Skeletal muscle tissue (tissue), 4 donors: Measurements from ENCODE around the gene AFDN. TPM values are rescaled to one million over a fixed set of nuclear protein-coding genes. Genes with fewer than 3 reads are reported as not detected.

Experiments
- H3K27ac ChIP-seq: one replicate; pipeline ENCODE4 v1.7.0; 2013; ENCODE audit warnings: mild to moderate bottlenecking, low read depth, low read length, inconsistent platforms
- H3K27me3 ChIP-seq, 3 donors: one replicate each; pipeline ENCODE4 v1.7.0; 2013; ENCODE audit warnings: low read length in 3 of 3; ENCODE audit not compliant: control insufficient read depth in 3 of 3, insufficient read depth in 3 of 3
- H3K36me3 ChIP-seq, 3 donors: one replicate each; pipeline ENCODE4 v1.7.0; 2013; ENCODE audit warnings: low read length in 3 of 3; ENCODE audit not compliant: control insufficient read depth in 3 of 3, insufficient read depth in 3 of 3
- H3K4me1 ChIP-seq, 3 donors: one replicate each; pipeline ENCODE4 v1.7.0; 2013; ENCODE audit warnings: low read length in 3 of 3, mild to moderate bottlenecking in 3 of 3; ENCODE audit not compliant: control insufficient read depth in 3 of 3, insufficient read depth in 3 of 3
- H3K4me3 ChIP-seq, 3 donors: one replicate each; pipeline ENCODE4 v1.7.0; 2013; ENCODE audit warnings: low read length in 3 of 3
- H3K9ac ChIP-seq, 3 donors: one replicate each; pipeline ENCODE4 v1.7.0; 2013; ENCODE audit warnings: low read length in 3 of 3, mild to moderate bottlenecking in 3 of 3, moderate library complexity in 2 of 3, low read depth in 1 of 3
- H3K9me3 ChIP-seq, 3 donors: one replicate each; pipeline ENCODE4 v1.7.0; 2013; ENCODE audit warnings: low read length in 3 of 3; ENCODE audit not compliant: control insufficient read depth in 3 of 3
- total RNA-seq: library from RNA; depleted of rRNA; stranded (reverse); fragments of >200 nt; gene quantifications from one replicate; pipeline ENCODE4 v1.2.3, GENCODE V29; 2014
- donor health status: Osteomylitis.

Gene AFDN
- total RNA-seq, 1 donor from 2014 or later: 40.7 TPM

DNA sequence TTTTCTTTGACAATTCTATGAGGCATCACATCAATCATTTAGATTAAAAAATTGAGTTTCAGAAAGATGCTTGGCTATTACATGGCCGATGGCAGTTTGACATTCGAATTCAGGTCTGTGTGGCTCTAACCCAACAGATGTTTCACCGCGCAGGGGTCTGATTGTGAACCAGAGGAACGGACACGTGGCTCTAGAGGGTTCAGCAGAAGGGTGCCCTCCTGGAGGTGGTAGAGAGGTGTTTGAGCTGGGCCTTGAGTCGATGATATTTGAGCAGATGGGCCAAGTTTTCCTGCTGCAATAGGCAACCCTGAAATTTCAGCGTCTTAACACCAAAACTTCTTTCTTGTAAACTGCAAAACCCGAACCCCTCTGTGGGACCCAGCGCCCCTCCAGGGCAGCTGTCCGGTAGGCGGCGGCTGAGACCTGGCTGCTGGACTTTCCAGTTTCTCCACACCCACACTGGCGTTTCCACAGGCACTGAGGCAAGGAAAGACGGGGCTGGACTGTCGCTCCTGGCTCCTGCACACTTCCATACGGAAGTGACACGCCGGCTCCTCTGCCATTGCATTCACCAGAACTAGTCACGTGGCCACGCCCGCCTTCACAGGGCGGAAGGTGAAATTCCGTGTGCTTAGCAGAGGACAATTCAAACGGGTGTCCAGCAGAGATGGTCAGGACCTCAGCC lies 11.3 kb upstream of the AFDN start:
- Histone ChIP-seq H3K9me3 (no peaks in the 10 kb centered on the region), H3K4me3 (no peak overlapping the region), H3K27me3 (peaks cover 0 to 5% (median 4%) of the 10 kb centered on the region in 3 donors), H3K36me3 (no peaks in the 10 kb centered on the region), H3K27ac (no peak overlapping the region), H3K4me1 (no peaks in the 10 kb centered on the region), H3K9ac (no peak overlapping the region)

- Histone ChIP-seq H3K27ac (no peak overlapping the region), H3K9ac (no peak overlapping the region), H3K4me1 (no peaks in the 10 kb centered on the region), H3K27me3 (peaks cover 0 to 5% (median 4%) of the 10 kb centered on the region in 3 donors), H3K4me3 (no peak overlapping the region), H3K36me3 (no peaks in the 10 kb centered on the region), H3K9me3 (no peaks in the 10 kb centered on the region)
Measured at GRCh38 chr6:167817016-167817415, 9.7 kb upstream of the AFDN start.

DNA sequence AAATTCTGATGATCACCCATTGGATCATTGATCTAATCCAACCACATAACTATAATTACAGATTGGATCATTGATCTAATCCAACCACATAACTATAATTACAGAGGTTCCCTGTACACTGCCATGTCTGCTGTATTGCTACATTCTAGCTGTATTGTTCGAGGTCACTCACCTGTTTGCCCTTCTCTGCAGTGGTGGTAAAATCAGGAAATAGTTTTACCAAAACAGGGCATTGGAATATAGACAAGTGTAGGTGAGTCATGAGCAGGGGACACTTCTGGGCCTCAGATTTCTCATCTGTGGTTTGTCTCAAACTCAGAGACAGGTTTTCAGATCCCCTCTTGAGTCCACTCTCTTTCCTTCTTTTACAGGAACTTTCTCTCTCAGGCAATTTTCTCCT lies 9.0 kb upstream of the AFDN start:
- H3K4me3 ChIP-seq: no peak overlapping the region
- H3K4me1 ChIP-seq: no peaks in the 10 kb centered on the region
- no peaks in the 10 kb centered on the region for H3K36me3 ChIP-seq
- peaks cover 0 to 5% (median 4%) of the 10 kb centered on the region in 3 donors for H3K27me3 ChIP-seq
- no peak overlapping the region for H3K27ac ChIP-seq
- H3K9me3 ChIP-seq: no peaks in the 10 kb centered on the region
- no peak overlapping the region for H3K9ac ChIP-seq

- Histone ChIP-seq H3K4me1 (no peaks in the 10 kb centered on the region), H3K9ac (no peak overlapping the region), H3K36me3 (no peaks in the 10 kb centered on the region), H3K27ac (no peak overlapping the region), H3K27me3 (peaks cover 0 to 5% (median 4%) of the 10 kb centered on the region in 3 donors), H3K9me3 (no peaks in the 10 kb centered on the region), H3K4me3 (no peak overlapping the region)
Measured at GRCh38 chr6:167819576-167819975, 7.1 kb upstream of the AFDN start.

- Histone ChIP-seq H3K9ac (no peak overlapping the region), H3K36me3 (no peaks in the 10 kb centered on the region), H3K9me3 (no peaks in the 10 kb centered on the region), H3K4me3 (no peak overlapping the region), H3K27ac (no peak overlapping the region), H3K4me1 (peaks cover 4 to 6% (median 5%) of the 10 kb centered on the region in 3 donors), H3K27me3 (peaks cover 0 to 5% (median 4%) of the 10 kb centered on the region in 3 donors)
Measured at GRCh38 chr6:167820681-167821080, 6.0 kb upstream of the AFDN start.

DNA sequence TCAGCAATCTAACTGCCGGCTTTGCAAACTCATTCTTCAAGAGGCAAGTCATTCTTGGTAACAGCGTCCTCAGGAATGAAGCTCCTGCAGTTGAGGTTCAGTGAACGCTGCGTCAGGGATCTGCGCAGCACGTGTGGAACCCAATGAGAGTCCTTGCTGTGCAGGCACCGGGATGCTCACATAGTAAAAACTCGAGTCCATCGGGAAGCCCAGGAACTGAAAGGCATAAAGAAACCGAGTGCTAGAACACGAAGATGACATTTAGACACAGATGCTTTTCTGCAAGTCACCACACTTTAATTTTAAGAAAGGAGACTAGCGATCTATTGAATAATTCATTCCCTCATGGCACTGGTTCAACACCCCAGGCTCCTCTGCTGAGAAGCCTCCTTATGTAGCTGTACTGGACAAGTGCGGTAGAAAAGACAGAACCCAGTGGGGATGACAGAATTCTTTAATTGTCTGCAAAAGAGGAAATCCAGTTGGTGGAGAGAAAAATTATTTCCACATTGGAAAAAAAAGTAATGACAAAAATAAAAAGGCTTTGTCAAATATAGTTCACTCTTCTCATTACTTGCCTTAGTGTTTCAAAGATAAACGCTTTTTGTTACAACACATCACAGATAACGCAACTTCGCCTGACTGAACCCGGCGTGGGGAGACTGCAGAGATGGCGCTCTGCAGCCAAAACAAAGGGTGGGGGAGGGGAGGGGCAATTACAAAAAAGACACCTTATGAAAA lies 1.9 kb upstream of the AFDN start:
- Histone ChIP-seq H3K9ac (no peak overlapping the region), H3K27ac (no peak overlapping the region), H3K9me3 (no peaks in the 10 kb centered on the region), H3K4me3 (no peak overlapping the region), H3K4me1 (peaks cover 12 to 21% (median 15%) of the 10 kb centered on the region in 3 donors), H3K36me3 (no peaks in the 10 kb centered on the region), H3K27me3 (peaks cover 0 to 4% (median 4%) of the 10 kb centered on the region in 3 donors)

GRCh38 chr6:167825332-167826229 lies 1.1 kb upstream of the AFDN start:
- Histone ChIP-seq H3K9ac (peak overlapping the region; percentile 40 to 74 (median 69)), H3K9me3 (no peaks in the 10 kb centered on the region), H3K4me3 (peak overlapping the region; percentile 65 to 87 (median 82)), H3K4me1 (peaks cover 12 to 21% (median 15%) of the 10 kb centered on the region in 3 donors), H3K27me3 (peaks cover 0 to 4% (median 3%) of the 10 kb centered on the region in 3 donors), H3K27ac (no peak overlapping the region), H3K36me3 (no peaks in the 10 kb centered on the region)

DNA sequence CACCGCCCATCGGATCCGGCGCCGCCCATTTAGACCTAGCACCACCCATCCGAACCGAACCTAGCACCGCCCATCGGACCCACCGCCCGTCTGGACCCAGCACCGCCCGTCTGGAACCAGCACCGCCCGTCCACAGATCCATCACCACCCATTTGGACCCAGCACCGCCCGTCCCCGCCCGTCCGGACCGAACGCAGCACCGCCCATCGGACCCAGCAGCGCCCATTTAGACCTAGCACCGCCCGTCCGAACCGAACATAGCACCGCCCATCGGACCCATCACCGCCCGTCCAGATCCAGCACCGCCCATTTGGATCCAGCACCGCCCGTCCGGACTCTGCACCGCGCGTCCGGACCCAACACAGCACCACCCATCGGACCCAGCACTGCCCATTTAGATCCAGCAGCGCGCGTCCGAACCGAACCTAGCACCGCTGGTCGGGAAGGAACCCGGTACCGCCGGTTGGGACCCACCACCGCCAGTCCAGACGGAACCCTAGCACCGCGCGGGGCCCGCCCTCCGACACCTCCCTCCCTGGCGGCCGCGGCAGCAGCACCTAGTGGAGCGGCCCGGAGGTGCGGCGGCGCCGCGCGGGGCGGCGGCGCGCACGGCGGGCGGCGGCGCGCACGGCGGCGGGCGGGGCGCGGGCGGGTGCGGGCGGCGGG lies 348 bp upstream of the AFDN start:
- Histone ChIP-seq H3K4me1 (peaks cover 12 to 21% (median 15%) of the 10 kb centered on the region in 3 donors), H3K9ac (peak overlapping the region; percentile 40 to 74 (median 69)), H3K36me3 (no peaks in the 10 kb centered on the region), H3K27me3 (peaks cover 0 to 4% (median 3%) of the 10 kb centered on the region in 3 donors), H3K27ac (no peak overlapping the region), H3K9me3 (no peaks in the 10 kb centered on the region), H3K4me3 (peak overlapping the region; percentile 65 to 87 (median 82))

DNA sequence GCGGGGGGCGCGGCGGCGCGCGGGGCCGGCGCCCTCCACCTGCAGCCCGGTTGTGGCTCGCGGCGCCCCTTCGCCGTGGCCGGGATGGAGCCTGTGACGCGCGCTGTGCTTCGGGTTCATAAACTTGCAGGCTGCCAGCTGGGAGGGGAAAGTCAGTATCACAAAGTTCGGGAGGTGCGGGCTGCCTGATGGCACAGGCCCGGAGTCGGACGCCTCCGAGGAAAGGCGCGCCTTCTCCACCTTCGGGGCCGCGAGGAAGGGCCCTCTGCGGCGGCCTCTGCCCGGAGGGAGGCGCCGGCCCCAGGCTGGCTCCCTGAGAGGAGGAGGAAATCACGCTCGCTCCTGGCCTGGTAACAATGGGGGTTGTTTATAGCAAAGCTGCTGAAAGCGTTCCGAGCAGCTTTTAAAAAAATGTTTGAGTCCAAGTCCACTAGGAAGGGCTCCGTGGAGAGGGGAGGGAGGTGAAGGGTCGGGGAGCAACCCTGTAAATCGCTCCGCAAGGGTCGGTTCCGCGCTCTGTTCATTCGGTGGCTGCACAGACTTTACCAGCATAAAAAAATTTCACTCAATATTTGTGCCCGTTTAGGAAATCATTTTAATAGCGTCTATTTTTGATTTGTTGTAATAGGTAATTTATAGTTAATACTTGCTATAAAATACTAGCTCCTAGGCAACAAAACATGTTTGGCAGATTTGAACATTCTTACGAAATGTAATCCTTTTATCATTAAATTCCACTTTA lies 1.0 kb downstream of the AFDN start:
- H3K27ac ChIP-seq: peak overlapping the region; percentile 4
- H3K9me3 ChIP-seq: no peaks in the 10 kb centered on the region
- no peaks in the 10 kb centered on the region for H3K36me3 ChIP-seq
- H3K9ac ChIP-seq: peak overlapping the region; percentile 69 to 81 (median 73)
- peaks cover 14 to 21% (median 15%) of the 10 kb centered on the region in 3 donors for H3K4me1 ChIP-seq
- H3K27me3 ChIP-seq: peaks cover 0 to 4% (median 3%) of the 10 kb centered on the region in 3 donors
- peak overlapping the region; percentile 71 to 82 (median 78) for H3K4me3 ChIP-seq
